IPS DF 4.7 (cell line): ENCODE results near the gene IL10RB.

Source experiments
- DNase-seq: peaks from one replicate; pipeline ENCODE4 v3.0.0-alpha.2; 2013; ENCODE audit warnings: low spot score; ENCODE audit errors: extremely low read depth

IL10RB gene

DNA sequence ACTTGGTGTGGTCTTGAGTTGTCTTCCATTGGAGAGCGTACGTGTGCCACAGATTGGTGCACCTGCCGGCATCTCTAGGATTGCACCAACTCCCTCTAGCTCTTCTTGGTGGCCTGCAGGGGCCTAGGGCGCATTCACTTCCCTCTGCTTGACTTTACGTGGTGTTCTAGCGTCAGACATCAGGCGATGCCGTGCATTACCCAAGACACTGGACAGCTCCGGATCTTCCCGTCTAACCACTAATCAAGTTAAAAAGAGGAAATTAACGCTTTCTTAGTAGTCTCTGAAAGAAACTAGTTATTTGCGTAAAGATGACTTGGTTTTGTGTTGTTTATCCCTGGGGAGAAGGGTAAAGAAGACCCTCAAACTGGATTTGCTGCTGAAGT is 510 bp upstream of the IL10RB start:
- no peak for DNase-seq

DNA sequence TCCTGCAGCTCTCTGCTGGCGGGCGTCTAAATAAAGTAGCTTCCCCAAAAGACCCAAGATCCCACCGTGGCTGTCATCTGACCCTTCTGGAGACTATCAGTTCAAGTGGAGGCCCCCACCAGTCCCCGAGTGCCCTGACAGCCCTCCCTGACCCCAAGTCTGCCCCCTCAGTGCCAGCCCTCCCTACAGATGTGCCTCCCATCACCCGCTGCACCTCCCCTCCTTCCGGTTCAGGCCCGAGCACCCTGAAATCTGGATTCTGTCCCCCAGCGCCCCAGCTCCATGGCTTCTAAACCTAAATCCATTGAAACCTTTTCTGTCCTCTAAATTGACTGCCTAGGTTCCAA is 595 bp downstream of the IL10RB start:
- DNase-seq, result no peak

DNA sequence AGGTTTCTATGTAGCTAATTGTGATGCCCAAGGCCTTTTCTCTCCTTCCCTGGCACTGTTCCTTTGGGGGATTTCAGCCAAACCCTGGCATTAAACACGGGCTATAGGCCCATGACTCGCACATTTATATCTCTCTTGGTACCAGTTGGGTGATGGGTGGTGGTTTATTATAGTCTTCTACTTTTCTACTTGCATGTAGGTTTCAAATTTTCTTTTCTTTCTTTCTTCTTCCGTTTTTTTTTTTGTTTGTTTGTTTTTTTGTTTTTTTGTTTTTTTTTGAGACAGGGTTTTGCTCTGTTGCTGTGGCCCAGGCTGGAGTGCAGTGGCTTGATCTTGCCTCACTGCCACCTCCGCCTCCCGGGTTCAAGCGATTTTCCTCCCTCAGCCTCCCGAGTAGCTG is 1.1 kb downstream of the IL10RB start:
- DNase-seq, result no peak

DNA sequence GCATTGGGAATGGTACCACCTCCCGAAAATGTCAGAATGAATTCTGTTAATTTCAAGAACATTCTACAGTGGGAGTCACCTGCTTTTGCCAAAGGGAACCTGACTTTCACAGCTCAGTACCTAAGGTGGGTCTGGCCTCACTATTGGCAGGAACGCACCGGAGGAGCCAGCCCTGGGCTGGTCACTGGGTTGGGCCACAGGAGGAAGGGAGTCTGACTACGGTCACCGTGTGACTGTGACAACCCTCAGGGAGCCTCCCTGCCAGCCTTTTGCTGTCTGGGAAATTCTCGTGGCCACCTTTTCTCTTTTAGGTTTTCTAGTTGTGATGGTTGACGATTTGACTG is 2.2 kb downstream of the IL10RB start:
- DNase-seq, result no peak

DNA sequence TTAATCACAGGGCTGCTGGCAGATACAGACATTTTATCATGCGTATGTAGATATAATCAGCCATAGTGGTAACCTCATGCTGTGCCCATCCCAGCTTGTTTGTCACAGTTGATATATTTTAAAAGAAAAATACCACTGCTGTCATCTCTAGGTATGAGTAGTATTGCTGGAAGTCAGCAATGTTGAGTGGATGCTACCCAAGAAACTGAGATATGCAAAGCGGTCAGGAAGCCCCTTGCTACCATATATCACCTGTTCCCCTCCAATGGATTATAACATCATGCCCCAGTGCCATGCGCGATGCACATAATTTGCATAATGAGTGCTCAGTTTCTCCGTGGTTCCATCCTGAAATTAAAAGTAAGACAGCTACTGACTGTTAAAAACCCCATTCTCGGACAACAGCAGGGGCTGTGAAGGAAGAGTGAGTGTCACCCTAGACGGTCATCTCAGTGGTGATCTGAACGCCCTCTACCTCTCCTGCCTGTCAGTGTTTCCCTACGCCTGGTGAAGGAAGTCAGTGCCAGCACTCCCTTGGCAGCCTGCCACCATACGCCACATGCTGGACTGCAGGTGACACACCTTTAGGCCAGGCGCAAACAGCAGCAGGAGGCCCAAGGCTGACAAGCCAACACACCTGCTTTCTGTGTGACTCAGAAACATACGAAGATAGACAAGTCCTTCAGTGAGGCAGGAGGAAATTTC is 2.7 kb downstream of the IL10RB start:
- no peak for DNase-seq

DNA sequence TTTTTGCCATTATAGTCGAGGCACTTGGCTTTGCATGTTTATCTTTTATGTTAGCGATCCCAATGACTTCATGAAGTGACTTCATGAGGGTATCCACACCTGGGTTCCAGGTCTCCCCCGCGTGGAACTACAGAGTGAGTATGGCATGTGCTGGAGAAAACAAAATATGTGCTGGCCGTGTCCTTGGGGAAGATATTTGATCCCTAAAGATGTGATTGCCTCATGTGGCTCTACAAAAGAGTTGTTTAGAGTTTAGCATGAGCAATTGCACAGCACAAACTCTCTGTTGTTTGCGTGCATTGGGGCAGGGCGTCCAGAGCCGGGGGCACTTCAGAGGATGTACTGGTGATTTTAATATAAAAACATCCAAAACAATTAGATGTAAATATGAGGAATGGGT is 4.8 kb downstream of the IL10RB start:
- no peak for DNase-seq

DNA sequence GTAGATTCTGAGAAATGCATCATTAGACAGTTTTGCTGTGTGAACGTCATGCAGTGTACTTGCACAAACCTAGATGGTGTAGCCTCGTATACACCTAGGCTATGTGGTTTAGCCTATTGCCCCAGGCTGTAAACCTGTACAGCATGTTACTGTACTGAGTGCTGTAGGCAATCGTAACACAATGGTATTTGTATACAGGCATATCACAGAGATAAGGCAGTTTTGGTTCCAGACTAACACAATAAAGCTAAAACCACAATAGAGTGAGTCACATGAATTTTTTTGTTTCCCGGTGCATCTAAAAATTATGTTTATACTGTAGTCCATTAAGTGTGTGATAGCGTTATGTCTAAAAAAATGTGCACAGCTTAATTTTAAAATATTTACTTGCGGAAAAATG is 6.9 kb downstream of the IL10RB start:
- no peak for DNase-seq

DNA sequence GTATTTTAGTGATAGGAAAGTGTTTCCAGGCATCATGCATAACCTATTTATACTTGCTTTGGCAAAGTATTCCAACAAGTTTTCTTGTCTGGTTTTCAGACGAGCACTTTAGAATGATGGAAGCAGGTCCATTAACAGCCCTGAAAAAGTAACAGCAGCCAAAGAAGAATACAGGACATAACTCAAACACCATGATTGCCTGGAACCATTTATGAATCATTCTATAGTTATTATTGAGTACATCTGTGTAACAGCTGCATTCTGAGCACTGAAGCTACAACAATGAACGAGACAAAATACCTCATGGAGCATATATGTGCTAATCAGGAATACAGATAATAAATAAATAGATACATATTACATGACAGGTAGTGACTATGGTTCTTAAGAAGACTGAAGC is 12.6 kb downstream of the IL10RB start:
- DNase-seq, result no peak

DNA sequence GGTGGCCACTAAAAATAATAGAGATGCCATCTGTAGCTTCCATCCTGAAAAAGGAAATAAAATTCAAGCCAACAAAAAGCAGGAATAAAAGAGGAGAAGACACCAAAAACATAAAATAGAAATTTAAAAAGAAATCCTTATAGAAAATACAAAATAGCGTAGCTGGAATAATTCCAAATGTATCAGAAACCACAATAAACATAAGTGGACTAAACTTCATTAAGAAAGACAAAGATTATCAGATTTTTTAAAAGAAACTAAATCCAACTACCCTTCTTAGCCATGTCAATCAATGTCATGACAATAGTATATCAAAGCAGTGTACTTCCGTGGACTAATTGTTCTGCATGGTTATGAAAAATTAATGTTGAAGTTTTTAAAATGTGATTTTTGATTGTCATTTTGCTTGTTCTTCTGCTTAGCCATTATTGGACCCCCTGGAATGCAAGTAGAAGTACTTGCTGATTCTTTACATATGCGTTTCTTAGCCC is 13.2 kb downstream of the IL10RB start:
- no peak for DNase-seq

DNA sequence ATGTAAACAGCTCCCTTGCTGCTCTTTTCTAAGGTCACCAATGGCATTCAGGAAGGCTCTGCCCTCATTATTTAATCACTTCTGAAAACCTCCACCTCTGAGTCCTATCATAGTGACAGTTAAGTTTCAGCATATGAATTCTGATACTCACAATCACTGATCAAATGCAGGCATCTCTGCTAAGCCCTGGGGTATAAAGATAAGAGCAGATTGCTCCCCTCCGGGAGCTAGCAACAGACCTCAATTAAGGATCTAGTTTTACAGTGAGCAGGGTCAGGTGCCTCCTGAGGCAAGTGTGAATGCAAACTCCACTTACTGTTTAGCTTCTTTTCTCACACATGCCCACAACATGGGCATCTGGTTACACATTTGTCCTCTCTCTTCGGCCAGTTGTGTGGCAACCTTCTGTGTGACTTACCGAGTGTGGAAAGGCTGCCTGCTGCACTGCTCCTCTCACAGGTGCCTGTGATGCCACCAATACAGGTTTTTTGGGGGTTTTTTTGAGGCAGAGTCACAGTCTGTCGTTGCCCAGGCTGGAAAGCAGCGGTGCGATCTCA is 15.0 kb downstream of the IL10RB start:
- no peak for DNase-seq

DNA sequence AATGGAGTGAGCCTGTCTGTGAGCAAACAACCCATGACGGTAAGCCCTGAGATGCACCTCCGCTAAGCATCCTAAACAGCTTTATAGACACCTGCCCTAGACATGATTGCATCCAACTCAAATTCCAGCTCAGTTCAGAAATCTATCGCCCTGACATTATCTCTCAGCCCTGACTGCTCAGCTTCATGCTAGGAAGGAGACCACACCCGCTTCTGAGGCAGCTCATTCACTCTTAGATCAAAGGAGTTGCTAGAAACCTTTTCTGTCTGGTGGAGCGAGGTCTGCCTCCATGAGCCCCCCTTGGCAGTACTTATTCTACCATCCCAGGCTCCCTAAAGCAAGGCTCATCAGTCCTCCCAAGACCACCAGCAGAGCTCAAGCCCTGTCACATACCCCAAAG is 17.0 kb downstream of the IL10RB start:
- no peak for DNase-seq

DNA sequence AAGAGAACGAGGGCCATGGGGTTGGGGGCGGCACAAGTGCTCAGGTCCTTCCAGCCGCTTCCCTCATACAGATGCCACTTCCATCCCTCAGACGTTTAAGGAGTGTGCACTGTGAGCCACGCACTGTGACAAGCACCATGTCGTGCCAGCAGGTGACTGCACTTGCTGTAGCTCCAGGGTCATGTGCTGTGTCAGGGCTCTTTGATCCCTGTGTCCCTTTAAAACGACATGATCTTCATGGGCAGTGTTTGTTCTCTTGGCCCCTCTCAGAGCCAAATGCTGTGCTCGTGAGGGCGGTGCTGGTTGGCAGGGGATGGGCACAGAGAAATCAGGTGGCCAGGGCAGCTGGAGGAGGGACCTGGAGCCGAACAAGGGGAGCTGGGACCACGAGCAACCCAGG is 19.9 kb downstream of the IL10RB start:
- no peak for DNase-seq

DNA sequence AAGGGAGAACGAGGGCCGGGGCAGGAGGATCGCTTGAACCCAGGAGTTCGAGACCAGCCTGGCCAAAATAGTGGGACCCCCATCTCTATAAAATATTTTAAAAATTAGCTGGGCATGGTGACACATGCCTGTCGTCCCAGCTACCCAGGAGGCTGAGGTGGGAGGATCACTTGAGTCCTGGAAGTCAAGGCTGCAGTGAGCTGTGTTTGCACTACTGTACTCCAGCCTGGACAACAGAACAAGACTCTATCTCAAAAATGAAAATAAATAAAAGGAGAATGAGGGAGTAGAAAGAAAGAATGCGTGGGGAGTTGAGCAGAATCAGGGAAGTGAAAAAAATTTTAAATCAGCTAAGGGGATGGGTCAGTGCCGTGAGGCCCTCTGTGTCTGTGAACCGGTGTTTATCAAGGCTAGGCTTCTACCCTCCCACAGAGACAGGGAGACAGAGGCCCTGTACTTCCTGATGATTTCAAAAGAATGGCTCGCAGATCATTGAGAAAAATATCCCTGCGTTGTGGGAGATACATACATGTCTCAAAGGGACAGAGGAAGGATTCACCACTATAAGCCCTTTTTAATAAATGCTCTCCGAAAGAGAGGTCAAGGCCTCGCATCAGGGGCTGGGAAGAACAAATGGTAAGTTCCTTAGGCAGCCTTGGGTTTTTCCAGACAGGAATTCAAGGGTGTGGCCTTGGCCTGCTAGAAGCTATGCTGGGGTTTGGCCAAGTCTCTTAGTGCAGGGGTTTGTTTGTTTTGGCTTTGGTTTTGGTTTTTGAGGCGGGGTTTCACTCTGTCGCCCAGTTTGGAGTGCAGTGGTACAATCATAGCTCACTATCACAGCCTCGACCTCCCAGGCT is 20.7 kb downstream of the IL10RB start:
- DNase-seq, result no peak

DNA sequence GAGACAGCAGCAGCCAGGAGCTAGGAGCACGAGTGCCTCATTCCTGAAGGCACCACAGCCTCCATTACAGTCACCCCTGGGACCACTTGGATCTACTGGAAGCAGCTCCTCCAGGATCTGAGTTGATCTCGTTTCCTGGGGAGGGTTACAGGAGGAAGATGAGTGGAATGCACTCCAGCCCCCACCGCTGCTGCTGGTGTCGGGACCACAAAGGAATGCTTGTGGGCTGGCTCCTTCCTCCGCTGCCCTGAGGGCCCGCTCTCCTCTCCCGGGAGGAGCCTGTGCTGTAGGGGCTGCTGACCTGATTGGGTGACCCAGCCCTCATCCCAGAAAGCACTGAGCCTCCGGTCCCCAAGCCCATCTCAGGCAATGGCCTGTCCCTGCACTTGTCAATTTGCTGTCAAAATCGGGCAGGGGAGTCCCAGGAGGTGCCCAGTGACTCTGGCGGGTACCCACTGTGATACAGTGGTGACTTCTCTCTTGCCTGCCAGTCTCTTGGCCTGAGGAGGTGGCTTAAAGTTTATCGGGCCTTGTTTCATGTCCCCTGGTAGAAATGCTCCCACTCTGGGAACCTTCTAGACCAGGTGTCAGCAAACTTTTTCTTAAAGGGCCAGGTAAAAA is 23.1 kb downstream of the IL10RB start:
- DNase-seq, result no peak

DNA sequence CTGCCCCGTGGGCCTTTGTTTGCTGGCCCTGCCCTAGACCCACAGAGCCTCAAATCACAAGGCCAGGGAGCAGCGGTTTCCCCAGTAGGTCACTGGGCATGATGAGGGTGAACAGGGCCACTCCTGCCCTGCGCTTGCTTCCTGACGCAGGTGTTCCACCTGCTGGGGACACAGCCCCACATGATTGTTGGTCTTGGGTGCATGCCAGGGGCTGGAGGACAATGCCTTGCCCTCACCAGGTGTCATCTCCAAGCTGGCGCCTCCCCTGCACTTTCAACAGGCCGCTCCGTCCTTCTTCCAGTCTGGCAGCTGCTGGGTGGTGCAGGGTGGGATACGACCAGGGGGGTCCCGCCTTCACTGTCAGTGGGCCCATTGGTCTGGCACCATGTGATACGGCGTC is 24.3 kb downstream of the IL10RB start:
- DNase-seq, result no peak

DNA sequence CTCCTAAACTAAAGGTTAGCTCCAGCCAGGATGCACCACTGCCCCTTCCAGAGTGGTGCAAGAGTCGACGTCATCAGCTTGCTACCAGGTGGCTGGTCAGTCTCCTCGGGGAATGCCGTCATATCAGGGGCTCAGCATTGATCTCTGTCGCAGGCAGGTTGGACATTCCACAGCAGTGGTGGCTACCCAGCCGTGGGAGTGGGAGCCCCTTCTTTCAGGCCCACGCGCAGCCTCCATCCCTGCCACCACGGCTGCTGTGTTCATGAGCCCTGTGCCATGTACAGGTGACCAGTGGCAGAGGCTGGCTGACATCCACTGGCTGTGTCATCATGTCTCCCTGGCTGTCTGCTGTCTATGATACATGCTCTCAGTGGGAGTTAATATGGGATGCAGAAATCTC is 25.5 kb downstream of the IL10RB start:
- no peak for DNase-seq

DNA sequence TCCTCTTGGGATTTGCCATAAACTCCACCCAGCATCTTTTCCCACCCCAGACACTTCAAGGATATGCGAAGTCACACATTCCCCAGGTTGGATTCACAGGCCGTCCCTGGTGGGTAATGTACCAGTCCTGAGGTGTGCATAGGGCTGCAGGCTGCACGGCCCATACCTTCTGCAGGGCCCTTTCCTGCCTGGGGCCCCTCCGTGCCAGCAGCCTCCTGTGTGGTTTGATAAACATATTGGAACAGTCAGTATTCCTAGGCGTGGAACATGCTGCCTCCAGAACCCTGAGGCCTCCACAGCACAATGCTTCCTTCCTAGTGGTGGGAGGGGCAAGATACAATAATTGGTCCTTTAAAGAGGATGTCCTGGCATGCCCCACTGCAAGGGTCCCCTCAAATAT is 26.6 kb downstream of the IL10RB start:
- DNase-seq, result no peak

DNA sequence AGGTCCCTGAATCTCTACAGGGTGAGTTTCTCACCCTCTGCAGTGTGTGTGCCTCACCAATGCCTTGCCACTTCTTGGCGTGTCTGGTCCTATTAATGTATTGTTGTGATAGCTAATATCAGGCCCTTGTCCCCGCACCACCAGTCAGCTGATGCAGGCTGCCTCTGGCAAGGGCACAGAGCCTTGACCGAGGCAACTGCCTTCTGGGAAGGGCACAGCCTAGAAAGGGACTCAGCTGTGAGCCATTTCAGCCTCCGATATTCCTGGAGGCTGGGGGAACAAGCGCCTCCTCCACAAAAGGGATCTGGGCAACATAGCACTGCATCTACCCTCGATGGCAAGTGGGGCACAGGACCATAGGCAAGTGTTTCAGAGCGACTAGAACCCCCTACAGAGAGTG is 27.0 kb downstream of the IL10RB start:
- DNase-seq, result no peak

DNA sequence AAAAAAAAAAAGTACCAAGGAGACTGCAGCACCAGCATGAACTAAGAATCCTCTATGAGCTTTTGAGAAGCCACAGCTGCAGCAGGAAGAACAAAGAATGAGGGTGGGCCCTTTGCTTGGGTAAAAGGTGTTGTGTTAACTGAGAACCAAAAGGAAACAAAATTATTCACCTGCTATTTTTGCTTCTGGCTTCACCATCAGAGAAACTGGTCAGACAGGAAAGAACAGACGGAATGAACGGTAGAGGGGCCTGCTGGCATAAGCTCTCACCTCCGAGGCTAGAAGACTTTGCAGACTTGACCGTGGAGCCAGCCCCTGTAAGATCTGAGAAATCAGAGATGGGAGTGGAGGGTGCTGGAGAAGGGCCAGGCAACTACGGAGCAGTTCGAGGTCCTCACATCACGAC is 27.6 kb downstream of the IL10RB start:
- DNase-seq, result no peak

DNA sequence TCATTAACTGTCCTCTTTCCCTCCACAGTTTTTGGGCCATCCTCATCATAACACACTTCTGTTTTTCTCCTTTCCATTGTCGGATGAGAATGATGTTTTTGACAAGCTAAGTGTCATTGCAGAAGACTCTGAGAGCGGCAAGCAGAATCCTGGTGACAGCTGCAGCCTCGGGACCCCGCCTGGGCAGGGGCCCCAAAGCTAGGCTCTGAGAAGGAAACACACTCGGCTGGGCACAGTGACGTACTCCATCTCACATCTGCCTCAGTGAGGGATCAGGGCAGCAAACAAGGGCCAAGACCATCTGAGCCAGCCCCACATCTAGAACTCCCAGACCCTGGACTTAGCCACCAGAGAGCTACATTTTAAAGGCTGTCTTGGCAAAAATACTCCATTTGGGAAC is 30.0 kb downstream of the IL10RB start:
- no peak for DNase-seq

DNA sequence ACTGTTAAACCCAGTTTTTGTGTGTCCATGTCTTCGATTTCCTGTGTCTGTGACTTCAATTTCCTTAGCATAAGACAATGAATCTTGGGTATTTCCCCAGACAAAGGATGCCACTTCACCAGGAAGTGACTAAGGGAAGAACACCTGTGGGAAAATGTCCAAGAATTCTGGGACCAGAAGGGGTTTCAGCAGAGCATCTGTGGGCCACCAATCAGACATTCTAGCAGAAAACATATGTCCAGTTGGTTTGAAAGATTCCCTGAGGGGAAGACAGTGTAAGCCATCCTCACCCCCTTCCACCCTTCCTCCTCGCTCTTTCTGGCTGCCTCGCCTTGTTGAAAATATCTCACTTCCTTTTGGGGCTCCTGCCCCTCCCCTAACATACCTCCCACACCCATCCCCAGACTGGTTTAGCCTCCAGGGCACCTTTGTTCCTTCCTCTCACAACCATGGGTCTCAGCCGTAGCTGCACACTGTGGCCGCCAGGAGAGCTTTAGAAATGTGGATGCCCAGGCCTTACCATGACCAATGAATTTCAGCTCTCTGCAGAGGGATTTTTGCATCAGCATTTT is 33.1 kb downstream of the IL10RB start:
- DNase-seq, result no peak
